Activated naive CD4-positive, alpha-beta T cell treated with anti-CD3 and anti-CD28 coated beads for 36 hours (primary cell): ENCODE data around the gene ALK. TPM values are rescaled to one million over a fixed set of nuclear protein-coding genes. Genes with fewer than 3 reads are reported as not detected.

Experiments
- CTCF ChIA-PET: fragments of 350-600 bp; sonication (Branson Sonifier 250); formaldehyde crosslinking; loops from one replicate; lab custom pipeline; 2021; ENCODE audit warnings: antibody characterized with exemption; lab: Charles Lee
- DNase-seq: peaks from one replicate; pipeline ENCODE4 v3.0.0-alpha.2; 2020
- H3K27ac Mint-ChIP-seq: one replicate; pipeline ENCODE4 v1.8.0; 2021; ENCODE audit warnings: mild to moderate bottlenecking, mixed read lengths
- H3K27me3 Mint-ChIP-seq: one replicate; pipeline ENCODE4 v1.8.0; 2021; ENCODE audit warnings: low read depth, mixed read lengths
- H3K36me3 Mint-ChIP-seq: one replicate; pipeline ENCODE4 v1.8.0; 2021; ENCODE audit warnings: low read depth, mixed read lengths
- H3K4me1 Mint-ChIP-seq: one replicate; pipeline ENCODE4 v1.8.0; 2021; ENCODE audit warnings: low read depth, mixed read lengths
- H3K4me3 Mint-ChIP-seq: one replicate; pipeline ENCODE4 v1.8.0; 2021; ENCODE audit warnings: mild to moderate bottlenecking, moderate library complexity, mixed read lengths
- H3K9me3 Mint-ChIP-seq: one replicate; pipeline ENCODE4 v1.8.0; 2021; ENCODE audit warnings: mixed read lengths
- intact Hi-C: fragments of 100-400 bp; cut with micrococcal nuclease; formaldehyde crosslinking; loops from one replicate; pipeline ENCODE4 v1.15.1; 2023
- total RNA-seq, 2 experiments: library from RNA; stranded (reverse); gene quantifications; one replicate each; pipeline ENCODE4 v1.2.3, GENCODE V29; 2021

The ALK gene
- total RNA-seq, 2 experiments from 2014 or later: not detected

GRCh38 chr2:29225814-29226213 is 695.6 kb downstream of the ALK start:
- CTCF ChIA-PET: no interaction called here

GRCh38 chr2:29224693-29225551 is 696.5 kb downstream of the ALK start:
- Mint-ChIP-seq H3K4me3 (no peak overlapping the region), H3K36me3 (no peaks in the 10 kb centered on the region), H3K4me1 (no peaks in the 10 kb centered on the region), H3K27ac (no peak overlapping the region), H3K27me3 (peaks cover 7% of the 10 kb centered on the region), H3K9me3 (no peaks in the 10 kb centered on the region)
- intact Hi-C loops: no loop called here
- no peak for DNase-seq
- CTCF ChIA-PET: interaction anchor here (0.5 kb wide), 1 partner anchor 1412 kb away, joined by 3 read pairs; no protein-coding TSS in a partner anchor

More at GRCh38 chr2:29225814-29226213, 695.6 kb downstream of the ALK start:
- intact Hi-C loops: no loop called here
- no peaks in the 10 kb centered on the region for H3K36me3 Mint-ChIP-seq
- peaks cover 7% of the 10 kb centered on the region for H3K27me3 Mint-ChIP-seq
- DNase-seq: no peak
- no peaks in the 10 kb centered on the region for H3K4me1 Mint-ChIP-seq
- no peak overlapping the region for H3K27ac Mint-ChIP-seq
- H3K9me3 Mint-ChIP-seq: no peaks in the 10 kb centered on the region
- no peak overlapping the region for H3K4me3 Mint-ChIP-seq

- Mint-ChIP-seq H3K27me3 (peaks cover 7% of the 10 kb centered on the region), H3K27ac (no peak overlapping the region), H3K4me1 (no peaks in the 10 kb centered on the region), H3K9me3 (no peaks in the 10 kb centered on the region), H3K4me3 (no peak overlapping the region), H3K36me3 (no peaks in the 10 kb centered on the region)
- no peak for DNase-seq
- CTCF ChIA-PET: no interaction called here
- intact Hi-C loops: no loop called here
Observed at GRCh38 chr2:29223851-29224692, 697.3 kb downstream of the ALK start.

GRCh38 chr2:29223257-29223656 is 698.1 kb downstream of the ALK start:
- H3K27me3 Mint-ChIP-seq: peaks cover 7% of the 10 kb centered on the region
- no peak overlapping the region for H3K4me3 Mint-ChIP-seq
- no peaks in the 10 kb centered on the region for H3K36me3 Mint-ChIP-seq
- no peak overlapping the region for H3K27ac Mint-ChIP-seq
- intact Hi-C loops: no loop called here
- no peak for DNase-seq
- CTCF ChIA-PET: no interaction called here
- H3K9me3 Mint-ChIP-seq: no peaks in the 10 kb centered on the region
- H3K4me1 Mint-ChIP-seq: no peaks in the 10 kb centered on the region

GRCh38 chr2:29222381-29223179 is 698.8 kb downstream of the ALK start:
- intact Hi-C loops: no loop called here
- no peak for DNase-seq
- CTCF ChIA-PET: no interaction called here
- Mint-ChIP-seq H3K9me3 (no peaks in the 10 kb centered on the region), H3K27me3 (peaks cover 7% of the 10 kb centered on the region), H3K4me1 (no peaks in the 10 kb centered on the region), H3K27ac (no peak overlapping the region), H3K36me3 (no peaks in the 10 kb centered on the region), H3K4me3 (no peak overlapping the region)

- CTCF ChIA-PET: interaction anchor here (1.1 kb wide), 1 partner anchor 259 kb away, joined by 3 read pairs; no protein-coding TSS in a partner anchor
- intact Hi-C loops: no loop called here
- Mint-ChIP-seq H3K27ac (no peak overlapping the region), H3K36me3 (no peaks in the 10 kb centered on the region), H3K27me3 (peaks cover 2% of the 10 kb centered on the region), H3K9me3 (no peaks in the 10 kb centered on the region), H3K4me1 (no peaks in the 10 kb centered on the region), H3K4me3 (no peak overlapping the region)
- DNase-seq: no peak
Observed at GRCh38 chr2:29220506-29221270, 700.7 kb downstream of the ALK start.

- intact Hi-C loops: no loop called here
- CTCF ChIA-PET: no interaction called here
Observed at GRCh38 chr2:29219374-29219773, 702.0 kb downstream of the ALK start.

GRCh38 chr2:29218550-29219125 is 702.7 kb downstream of the ALK start:
- Mint-ChIP-seq H3K27me3 (no peaks in the 10 kb centered on the region), H3K4me3 (no peak overlapping the region), H3K9me3 (no peaks in the 10 kb centered on the region), H3K36me3 (no peaks in the 10 kb centered on the region), H3K27ac (no peak overlapping the region), H3K4me1 (no peaks in the 10 kb centered on the region)
- CTCF ChIA-PET: no interaction called here
- intact Hi-C loops: no loop called here
- no peak for DNase-seq

More at GRCh38 chr2:29219374-29219773, 702.0 kb downstream of the ALK start:
- no peak overlapping the region for H3K4me3 Mint-ChIP-seq
- H3K27me3 Mint-ChIP-seq: no peaks in the 10 kb centered on the region
- no peak overlapping the region for H3K27ac Mint-ChIP-seq
- no peaks in the 10 kb centered on the region for H3K36me3 Mint-ChIP-seq
- H3K9me3 Mint-ChIP-seq: no peaks in the 10 kb centered on the region
- DNase-seq: no peak
- H3K4me1 Mint-ChIP-seq: no peaks in the 10 kb centered on the region

- CTCF ChIA-PET: no interaction called here
Observed at GRCh38 chr2:29218071-29218470, 703.3 kb downstream of the ALK start.

GRCh38 chr2:29216609-29216909 is 704.8 kb downstream of the ALK start:
- CTCF ChIA-PET: no interaction called here
- Mint-ChIP-seq H3K36me3 (no peaks in the 10 kb centered on the region), H3K27ac (no peak overlapping the region), H3K4me3 (no peak overlapping the region), H3K27me3 (no peaks in the 10 kb centered on the region), H3K4me1 (no peaks in the 10 kb centered on the region), H3K9me3 (no peaks in the 10 kb centered on the region)
- no peak for DNase-seq
- intact Hi-C loops: no loop called here

More at GRCh38 chr2:29218071-29218470, 703.3 kb downstream of the ALK start:
- Mint-ChIP-seq H3K27ac (no peak overlapping the region), H3K4me1 (no peaks in the 10 kb centered on the region), H3K4me3 (no peak overlapping the region), H3K9me3 (no peaks in the 10 kb centered on the region), H3K36me3 (no peaks in the 10 kb centered on the region), H3K27me3 (no peaks in the 10 kb centered on the region)
- no peak for DNase-seq
- intact Hi-C loops: no loop called here

GRCh38 chr2:29215739-29216608 is 705.4 kb downstream of the ALK start:
- Mint-ChIP-seq H3K4me3 (no peak overlapping the region), H3K27me3 (no peaks in the 10 kb centered on the region), H3K4me1 (no peaks in the 10 kb centered on the region), H3K9me3 (no peaks in the 10 kb centered on the region), H3K27ac (no peak overlapping the region), H3K36me3 (no peaks in the 10 kb centered on the region)
- intact Hi-C loops: no loop called here
- CTCF ChIA-PET: no interaction called here
- DNase-seq: no peak
